HG03095 (cell line): ENCODE data around the gene TPSD1.
"Not testable (repeated sequence)": the region's sequence is repeated elsewhere in the genome, so short reads cannot be mapped to it uniquely, and the experiment has no call there.

ENCODE experiments used
- ATAC-seq: cut with Tn5 transposase; IDR thresholded peaks from one replicate; pipeline ENCODE4 v1.9.1; 2021; ENCODE audit warnings: moderate library complexity; ENCODE audit not compliant: unreplicated experiment

TPSD1 gene

GRCh38 chr16:1240436-1240835, 15.4 kb upstream of the TPSD1 start, which contains the start of gene TPSAB1:
Gene TPSAB1, plus strand, starts transcription at chr16:1240705. Its CDS starts 234 bp downstream, at chr16:1240939.
- not testable (repeated sequence) for ATAC-seq

DNA sequence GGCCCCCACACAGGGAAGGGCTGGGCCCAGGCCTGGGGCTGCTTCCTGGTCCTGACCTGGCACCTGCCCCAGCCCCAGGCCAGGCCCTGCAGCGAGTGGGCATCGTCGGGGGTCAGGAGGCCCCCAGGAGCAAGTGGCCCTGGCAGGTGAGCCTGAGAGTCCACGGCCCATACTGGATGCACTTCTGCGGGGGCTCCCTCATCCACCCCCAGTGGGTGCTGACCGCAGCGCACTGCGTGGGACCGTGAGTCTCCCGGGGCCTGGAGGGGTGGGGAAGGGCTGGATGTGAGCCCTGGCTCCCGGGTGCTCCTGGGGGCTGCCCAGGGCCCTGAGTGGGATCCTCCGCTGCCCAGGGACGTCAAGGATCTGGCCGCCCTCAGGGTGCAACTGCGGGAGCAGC, 14.8 kb upstream of the TPSD1 start:
- not testable (repeated sequence) for ATAC-seq

- not testable (repeated sequence) for ATAC-seq
These were observed 12.5 kb upstream of the TPSD1 start for GRCh38 chr16:1243363-1243762.

DNA sequence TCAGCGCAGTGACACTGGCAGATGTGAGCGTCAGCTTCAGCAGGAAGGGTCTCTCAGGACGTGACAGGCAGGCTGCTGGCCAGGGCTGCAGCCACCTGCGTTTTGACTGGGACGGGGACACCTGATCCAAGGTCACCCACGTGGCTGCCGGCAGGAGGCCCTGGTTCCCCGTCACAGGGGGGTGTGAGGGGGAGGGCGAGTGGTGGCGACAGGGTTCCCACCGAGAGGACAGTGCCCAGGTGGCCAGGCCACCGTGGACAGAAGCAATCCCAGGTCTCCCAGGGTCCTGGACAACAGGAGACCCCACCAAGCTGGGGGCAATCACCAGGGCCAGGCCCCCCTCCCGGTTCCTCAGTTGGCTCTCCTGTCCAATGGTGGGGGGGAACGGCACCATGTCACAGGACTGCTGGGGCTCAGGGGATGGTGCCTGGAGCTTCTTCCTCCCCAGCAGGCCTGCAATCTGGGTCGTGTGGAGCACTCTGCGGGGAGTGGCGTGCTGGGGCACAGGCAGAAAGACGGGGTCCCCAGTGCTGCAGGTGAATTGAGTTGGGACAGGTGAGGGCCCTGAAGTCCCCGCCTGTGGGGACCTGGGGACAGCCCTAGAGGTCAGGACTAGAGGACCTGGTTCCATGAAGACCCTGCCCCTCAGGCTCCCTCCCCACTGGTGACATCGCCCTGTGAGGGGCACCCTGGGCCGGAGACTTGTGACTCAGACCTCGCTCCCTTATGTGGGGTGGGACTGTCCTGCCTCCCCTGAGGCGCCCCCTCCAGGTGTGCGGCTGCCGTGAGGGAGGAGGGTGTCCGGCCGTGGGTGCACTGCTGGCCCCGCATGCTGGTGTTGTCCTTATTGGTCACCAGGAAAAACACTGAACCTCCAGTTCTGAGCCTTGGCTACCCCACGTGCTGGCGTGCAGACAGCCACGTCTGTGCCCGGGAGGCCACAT, 11.7 kb upstream of the TPSD1 start:
- not testable (repeated sequence) for ATAC-seq

DNA sequence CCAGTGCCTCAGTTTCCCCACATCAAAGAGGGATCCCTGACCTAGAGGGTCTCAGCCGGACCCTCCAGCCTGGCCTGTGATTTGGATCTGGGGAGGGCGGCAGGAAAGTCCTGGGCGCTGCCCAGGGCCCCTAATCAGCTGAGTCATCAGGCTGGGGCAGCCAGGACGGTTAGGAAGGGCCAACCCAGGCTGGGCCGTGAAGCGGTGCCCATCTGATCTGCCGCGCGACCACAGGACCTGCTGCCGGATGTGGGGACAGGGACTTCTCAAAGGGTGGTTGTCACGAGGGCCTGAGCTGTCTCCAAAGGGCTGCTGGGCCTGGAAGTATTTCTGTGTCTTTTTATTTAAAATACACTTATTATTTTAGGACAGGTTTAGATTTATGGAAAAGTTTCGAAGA, 11.0 kb upstream of the TPSD1 start:
- no peak for ATAC-seq

DNA sequence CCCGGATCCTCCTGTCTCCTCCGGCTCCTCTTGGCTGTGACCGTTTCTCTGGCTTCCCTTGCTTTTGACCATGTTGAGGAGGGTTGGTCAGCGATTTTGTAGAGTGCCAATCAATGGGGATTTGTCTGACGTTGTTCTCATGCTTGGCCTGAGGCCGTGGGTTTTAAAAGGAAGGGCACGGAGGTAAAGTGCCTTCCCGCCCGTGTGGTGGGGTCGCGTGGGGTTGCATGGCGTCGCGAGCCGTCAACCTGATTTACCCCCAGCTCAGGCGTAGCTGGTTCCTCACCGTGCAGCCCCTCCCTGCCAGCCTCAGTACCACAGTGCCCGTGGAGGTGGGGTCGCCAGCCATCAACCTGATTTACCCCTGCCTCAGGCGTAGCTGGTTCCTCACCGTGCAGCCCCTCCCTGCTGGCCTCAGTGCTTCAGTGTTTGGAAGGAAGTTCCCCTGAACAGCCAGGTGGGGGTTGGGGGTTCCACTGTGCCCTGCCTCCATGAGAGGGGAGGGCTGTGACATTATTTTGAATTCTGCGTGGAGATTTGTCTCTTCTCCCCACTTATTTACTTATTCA, 10.3 kb upstream of the TPSD1 start:
- no peak for ATAC-seq

- not testable (repeated sequence) for ATAC-seq
These were observed 7.8 kb upstream of the TPSD1 start for GRCh38 chr16:1247903-1248537.

- ATAC-seq = not testable (repeated sequence)
These were observed 6.7 kb upstream of the TPSD1 start for GRCh38 chr16:1249031-1249755.

- ATAC-seq = not testable (repeated sequence)
These were observed 2.0 kb upstream of the TPSD1 start for GRCh38 chr16:1253701-1254364.

DNA sequence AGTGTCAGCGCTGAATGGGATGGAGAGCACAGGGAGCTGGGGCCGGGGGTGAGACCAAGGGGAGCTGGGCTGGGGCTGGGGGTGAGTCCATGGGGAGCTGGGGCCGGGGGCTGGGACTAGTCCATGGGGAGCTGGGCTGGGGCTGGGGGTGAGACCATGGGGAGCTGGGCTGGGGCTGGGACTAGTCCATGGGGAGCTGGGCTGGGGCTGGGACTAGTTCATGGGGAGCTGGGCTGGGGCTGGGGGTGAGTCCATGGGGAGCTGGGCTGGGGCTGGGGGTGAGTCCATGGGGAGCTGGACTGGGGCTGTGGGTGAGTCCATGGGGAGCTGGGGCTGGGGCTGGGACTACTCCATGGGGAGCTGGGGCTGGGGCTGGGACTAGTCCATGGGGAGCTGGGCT, 1.0 kb upstream of the TPSD1 start:
- ATAC-seq = not testable (repeated sequence)

DNA sequence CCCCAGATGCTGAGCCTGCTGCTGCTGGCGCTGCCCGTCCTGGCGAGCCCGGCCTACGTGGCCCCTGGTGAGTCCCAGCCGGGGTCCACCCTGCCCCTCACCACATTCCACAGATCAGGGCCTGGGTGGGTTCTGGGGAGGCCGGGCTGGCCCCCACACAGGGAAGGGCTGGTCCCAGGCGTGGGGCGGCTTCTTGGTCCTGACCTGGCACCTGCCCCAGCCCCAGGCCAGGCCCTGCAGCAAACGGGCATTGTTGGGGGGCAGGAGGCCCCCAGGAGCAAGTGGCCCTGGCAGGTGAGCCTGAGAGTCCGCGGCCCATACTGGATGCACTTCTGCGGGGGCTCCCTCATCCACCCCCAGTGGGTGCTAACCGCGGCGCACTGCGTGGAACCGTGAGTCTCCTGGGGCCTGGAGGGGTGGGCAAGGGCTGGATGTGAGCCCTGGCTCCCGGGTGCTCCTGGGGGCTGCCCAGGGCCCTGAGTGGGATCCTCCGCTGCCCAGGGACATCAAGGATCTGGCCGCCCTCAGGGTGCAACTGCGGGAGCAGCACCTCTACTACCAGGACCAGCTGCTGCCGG, 516 bp downstream of the TPSD1 start:
- ATAC-seq = not testable (repeated sequence)

DNA sequence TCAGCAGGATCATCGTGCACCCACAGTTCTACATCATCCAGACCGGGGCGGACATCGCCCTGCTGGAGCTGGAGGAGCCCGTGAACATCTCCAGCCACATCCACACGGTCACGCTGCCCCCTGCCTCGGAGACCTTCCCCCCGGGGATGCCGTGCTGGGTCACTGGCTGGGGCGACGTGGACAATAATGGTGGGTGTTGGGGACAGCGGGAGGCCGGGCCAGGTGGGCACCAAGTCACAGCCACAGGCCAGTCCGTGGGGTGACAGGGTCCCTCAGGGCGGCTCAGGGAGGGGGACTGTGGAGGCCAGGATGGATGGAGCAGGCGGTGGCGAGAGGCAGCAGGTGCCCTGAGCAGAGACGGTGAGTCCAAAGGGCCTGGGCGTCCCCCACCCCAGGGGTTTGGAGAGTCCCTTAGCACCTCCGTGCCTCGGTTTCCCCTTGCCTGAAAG, 1.0 kb downstream of the TPSD1 start:
- no peak for ATAC-seq

DNA sequence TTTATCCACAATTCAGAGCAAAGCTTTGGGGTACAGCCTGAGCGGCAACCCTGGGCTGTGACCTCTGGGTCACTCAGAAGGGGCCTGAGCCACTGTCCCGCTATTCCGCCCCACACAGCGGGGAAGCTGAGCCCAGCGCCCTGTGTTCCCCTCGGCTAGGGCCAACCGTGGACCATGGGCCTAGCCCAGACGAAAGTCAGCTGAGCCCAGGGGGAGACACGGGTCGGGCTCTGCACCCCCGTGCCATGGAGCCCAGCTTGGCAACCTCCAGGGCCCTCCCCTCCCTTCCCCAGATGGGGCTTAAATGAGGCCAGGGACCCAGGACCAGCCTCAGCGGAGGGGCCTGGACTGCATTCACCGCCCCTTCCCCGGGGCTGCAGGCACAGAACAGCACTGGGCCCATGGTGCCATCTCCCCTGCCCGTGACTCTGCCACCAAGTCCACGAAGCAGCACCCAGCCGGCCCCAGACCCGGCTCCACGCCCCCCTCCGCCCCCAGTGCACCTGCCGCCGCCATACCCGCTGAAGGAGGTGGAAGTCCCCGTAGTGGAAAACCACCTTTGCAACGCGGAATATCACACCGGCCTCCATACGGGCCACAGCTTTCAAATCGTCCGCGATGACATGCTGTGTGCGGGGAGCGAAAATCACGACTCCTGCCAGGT, 1.8 kb downstream of the TPSD1 start:
- ATAC-seq = no peak

DNA sequence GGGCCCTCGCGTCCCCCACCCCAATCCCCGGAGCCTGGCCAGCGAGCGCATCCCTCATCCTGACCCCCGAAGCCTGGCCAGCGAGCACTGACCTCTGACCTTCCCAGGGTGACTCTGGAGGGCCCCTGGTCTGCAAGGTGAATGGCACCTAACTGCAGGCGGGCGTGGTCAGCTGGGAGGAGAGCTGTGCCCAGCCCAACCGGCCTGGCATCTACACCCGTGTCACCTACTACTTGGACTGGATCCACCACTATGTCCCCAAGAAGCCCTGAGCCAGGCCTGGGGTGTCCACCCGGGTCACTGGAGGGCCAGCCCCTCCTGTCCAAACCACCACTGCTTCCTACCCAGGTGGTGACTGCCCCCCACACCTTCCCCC, 2.3 kb downstream of the TPSD1 start:
- no peak for ATAC-seq

- ATAC-seq = no peak
These were observed 3.3 kb downstream of the TPSD1 start for GRCh38 chr16:1258906-1259759.

- no peak for ATAC-seq
These were observed 3.8 kb downstream of the TPSD1 start for GRCh38 chr16:1259760-1260068.

DNA sequence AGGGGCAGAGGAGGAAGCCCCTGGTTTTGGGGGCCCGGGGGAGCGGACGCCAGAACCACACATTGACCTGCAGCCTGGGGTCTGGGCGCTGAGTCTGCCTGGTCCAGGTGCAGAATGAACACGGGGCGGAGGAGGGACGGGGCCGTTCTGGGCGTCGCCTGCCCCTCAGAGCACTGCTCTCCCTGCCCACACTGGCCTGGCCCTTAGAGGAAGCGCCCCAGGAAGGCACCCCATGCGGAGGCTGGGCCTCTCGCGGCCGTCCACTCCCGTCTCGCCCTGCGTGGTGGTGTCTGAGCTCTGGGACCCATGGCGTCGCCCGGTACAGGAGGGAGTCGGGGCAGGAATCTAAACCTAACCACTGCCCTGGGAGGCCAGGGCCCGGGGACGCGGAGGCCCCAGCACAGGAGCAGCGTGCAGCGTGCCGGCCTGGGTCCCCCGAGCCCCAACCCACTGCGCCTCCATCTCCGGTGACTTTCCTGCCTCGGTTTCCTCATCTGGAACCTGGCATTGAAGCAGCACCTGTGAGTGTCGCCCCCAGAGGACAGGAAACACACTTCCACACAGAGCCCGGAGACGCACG, 4.3 kb downstream of the TPSD1 start:
- ATAC-seq = no peak

DNA sequence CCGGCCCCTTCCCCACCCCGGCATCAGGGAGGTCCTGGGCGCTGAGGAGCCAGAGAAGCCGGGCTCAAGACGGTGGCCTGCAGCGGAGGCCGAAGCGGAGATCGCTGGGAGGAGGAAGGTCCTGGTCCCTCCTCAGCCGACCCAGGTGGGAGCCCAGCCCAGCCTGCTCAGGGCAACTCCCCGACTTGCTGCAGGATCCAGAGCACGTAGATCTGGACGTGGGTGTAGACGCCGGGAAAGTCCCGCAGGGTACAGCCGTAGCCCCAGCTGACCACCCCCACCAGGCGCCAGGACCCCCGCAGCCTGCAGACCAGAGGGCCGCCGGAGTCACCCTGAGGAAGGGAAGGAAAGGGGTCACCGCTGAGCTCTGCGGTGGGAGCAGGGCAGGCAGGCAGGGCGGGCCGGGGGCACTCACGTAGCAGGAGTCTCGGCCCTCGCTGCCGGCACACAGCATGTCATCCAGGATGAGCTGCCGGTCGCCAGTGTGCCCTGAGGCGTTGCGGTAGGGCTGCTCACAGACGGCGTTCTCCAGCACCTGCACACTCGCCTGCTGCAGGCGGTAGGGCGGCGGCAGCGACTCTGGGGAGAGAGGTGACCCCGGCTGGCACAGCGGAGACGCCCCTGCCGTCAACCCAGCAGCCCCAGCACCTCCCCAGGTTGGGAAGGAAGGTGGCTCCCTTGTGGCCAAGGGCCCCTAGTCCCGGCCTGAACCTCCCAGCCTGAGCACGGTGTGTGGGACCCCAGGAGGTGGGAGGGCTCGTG, 5.4 kb downstream of the TPSD1 start:
- ATAC-seq = no peak
